Measurements from ENCODE around the gene DPF1.

The DPF1 gene

DNA sequence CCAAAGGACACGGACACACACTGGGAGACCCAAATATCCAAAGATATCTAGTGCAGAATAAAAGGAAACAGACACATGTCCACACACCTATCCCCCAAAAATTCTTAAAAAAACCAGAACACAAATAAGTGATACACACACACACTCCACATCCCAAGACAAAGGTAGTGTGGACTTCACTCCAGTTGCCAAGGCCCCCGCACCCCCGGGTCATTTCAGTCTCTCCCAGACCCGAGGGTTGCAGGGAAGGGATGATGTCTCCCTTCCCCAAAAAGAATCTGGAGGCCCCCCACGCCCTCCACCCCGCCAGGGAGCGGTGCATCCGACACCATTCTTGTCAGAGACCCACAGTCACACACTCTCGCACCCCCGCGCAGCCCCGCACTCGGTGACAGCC lies 407 bp downstream of the DPF1 start:
- TF ChIP-seq, protein P1, sequence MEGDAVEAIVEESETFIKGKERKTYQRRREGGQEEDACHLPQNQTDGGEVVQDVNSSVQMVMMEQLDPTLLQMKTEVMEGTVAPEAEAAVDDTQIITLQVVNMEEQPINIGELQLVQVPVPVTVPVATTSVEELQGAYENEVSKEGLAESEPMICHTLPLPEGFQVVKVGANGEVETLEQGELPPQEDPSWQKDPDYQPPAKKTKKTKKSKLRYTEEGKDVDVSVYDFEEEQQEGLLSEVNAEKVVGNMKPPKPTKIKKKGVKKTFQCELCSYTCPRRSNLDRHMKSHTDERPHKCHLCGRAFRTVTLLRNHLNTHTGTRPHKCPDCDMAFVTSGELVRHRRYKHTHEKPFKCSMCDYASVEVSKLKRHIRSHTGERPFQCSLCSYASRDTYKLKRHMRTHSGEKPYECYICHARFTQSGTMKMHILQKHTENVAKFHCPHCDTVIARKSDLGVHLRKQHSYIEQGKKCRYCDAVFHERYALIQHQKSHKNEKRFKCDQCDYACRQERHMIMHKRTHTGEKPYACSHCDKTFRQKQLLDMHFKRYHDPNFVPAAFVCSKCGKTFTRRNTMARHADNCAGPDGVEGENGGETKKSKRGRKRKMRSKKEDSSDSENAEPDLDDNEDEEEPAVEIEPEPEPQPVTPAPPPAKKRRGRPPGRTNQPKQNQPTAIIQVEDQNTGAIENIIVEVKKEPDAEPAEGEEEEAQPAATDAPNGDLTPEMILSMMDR (IDR thresholded peaks at IDR 0.05; ENCODE audit: extremely low read depth, missing control alignments), result no peak
- DNase-seq (ENCODE audit: low spot score), result no peak

DNA sequence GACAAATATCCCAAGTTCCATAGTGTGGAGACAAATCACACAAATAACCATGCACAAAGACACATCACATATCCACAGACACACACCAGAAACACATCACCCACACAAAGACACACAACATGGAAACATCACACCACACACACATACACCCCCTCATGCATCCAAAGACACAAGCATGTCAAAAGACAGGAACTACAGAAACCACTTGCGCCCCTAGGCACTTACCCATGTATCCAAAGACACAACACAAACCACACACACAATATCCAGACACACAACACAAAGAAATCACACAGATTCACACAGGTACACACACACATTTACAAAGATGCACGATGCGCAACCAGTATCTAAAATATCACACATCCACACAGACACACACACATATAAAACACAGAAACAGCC lies 901 bp downstream of the DPF1 start:
- no peak for DNase-seq (ENCODE audit: low spot score)
- TF ChIP-seq, protein P1 (IDR thresholded peaks at IDR 0.05; ENCODE audit: extremely low read depth, missing control alignments), result no peak

DNA sequence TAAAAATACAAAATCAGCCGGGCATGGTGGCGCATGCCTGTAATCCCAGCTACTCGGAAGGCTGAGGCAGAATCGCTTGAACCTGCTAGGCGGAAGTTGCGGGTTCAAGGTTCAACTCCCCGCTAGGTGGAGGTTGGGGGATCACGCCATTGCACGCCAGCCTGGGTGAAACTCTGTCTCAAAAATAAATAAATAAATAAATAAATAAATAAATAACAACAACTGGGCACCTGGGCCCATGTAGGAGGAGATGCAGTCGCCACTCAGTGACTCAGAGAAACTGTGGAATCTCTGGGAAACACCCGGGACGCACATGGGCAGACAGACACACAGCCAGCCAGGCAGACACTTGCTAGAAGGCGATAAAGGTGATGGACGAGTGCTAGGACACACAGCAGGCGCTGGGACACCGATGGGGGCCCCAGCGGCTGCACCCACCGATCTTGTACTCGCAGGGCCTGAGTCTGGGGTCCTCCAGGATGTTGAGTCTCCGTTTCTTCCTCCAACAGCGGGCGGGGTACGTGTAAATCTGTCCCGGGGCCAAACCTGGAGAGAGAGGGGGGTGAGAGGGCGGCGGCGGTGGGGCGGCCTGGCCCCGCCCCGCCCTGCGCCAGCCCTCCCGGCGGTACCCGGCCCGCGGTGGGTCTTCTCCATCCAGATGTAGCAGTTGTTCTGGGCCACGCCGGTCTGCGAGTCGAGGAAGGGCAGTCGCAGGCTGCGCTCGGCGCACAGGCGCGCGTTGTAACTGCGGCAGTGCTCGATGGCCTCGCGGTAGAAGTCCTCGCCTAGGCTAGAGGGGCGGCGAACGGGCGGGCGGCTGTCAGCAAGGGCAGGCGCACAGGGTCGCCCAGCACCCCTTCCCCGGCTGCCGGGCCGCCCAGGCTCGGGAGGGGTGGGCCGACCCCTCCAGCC lies 1.8 kb downstream of the DPF1 start:
- no peak for DNase-seq (ENCODE audit: low spot score)
- TF ChIP-seq, protein P1 (IDR thresholded peaks at IDR 0.05; ENCODE audit: extremely low read depth, missing control alignments), result no peak

DNA sequence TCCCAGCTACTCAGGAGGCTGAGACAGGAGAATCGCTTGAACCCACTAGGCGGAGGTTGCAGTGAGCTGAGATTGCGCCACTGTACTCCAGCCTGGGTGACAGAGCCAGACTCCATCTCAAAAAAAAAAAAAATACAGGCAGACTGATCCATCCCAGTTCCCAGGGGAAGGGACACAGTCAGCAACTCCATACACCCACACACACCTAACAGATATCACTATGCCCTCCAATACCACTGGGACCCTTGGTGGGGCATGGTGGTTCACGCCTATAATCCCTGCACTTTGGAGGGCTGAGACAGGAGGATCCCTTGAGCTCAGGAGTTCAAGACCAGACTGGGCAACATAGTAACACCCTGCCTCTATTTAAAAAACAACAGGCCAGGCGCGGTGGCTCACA lies 2.6 kb downstream of the DPF1 start:
- no peak for DNase-seq (ENCODE audit: low spot score)
- TF ChIP-seq, protein P1 (IDR thresholded peaks at IDR 0.05; ENCODE audit: extremely low read depth, missing control alignments), result no peak

DNA sequence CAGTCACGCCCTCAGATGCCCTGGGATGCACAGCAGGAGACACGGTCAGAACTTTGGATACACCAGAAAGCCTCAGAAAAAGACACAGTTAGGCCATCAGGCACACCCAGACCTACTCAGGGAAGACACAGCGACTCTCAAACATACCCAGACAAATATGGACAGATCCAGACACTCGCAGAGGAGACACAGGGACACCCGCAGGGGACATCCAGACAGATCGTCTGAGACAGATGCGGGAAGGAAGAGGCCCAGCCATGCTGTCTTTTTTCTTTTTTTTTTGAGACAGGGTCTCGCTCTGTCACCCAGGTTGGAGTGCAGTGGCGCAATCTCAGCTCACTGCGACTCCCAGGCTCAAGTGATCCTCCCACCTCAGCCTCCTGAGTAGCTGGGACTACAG lies 4.8 kb downstream of the DPF1 start:
- no peak for DNase-seq (ENCODE audit: low spot score)
- TF ChIP-seq, protein P1 (IDR thresholded peaks at IDR 0.05; ENCODE audit: extremely low read depth, missing control alignments), result no peak

DNA sequence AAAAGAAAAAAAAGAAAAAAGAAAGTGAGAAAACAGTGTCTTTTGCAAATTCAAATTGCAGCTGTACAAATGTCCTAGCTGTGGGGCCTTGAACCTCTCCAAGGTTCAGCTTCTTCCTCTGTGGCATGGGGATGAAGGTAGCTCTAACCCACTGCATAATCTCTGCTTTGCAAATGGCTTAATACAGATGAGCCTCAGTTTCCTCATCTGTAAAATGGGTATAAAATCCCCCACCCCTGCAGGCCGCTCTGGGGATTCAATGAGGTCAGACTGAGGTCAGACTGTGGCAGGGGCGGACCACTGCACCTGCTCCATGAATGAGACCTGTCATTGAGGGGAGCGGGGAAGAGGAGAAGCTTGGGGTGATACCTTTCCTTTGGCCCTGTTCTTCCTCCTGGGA lies 5.8 kb downstream of the DPF1 start:
- no peak for DNase-seq (ENCODE audit: low spot score)

More for the DNA sequence above, 5.8 kb downstream of the DPF1 start:
- TF ChIP-seq, protein P1 (IDR thresholded peaks at IDR 0.05; ENCODE audit: extremely low read depth, missing control alignments), result no peak

Measured in GM20000 (cell line).